PC-9 (cell line): ENCODE measurements around the gene KIF1C.

ENCODE experiments used
- CTCF ChIP-seq: fragments of 200-600 bp; sonication (generic); conservative IDR thresholded peaks from 2 replicates; pipeline ENCODE4 v1.6.1; 2017; ENCODE audit warnings: mixed run types, antibody characterized with exemption, mild to moderate bottlenecking, moderate library complexity
- EZH2 ChIP-seq: fragments of 200-600 bp; sonication (generic); IDR thresholded peaks from 2 replicates; pipeline ENCODE4 v1.8.0; 2017; ENCODE audit warnings: antibody characterized with exemption, low read depth

- TF ChIP-seq EZH2 (no peak), CTCF (no peak)
Observed at GRCh38 chr17:5022171-5022711, 24.5 kb downstream of the KIF1C start.
